ENCODE data around the gene PRKN. TPM values are rescaled to one million over a fixed set of nuclear protein-coding genes. Genes with fewer than 3 reads are reported as not detected.

Gene PRKN
- polyA plus RNA-seq, 1 donor from 2014 or later = 1.2 TPM

DNA sequence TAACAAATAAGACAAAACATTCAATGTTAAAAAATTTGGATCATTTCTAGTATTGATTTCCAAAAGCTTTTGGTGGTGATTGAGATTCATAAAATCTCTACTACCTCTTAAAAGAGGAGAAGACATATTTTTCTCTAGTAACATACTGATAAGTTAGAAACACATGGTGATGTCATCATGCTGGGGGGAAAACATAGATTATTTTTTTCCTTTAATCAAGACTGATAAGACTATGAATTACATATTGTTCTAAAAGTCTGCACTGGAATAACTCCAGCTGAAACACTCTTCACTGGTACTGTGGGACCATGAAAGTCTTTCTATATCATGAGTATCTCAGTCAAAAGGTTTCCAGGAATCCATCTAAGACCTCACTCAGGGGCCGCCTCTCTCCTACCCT, 515.8 kb downstream of the PRKN start:
- Histone ChIP-seq H3K36me3 (ENCODE audit: insufficient read depth, low read length) (no peaks in the 10 kb centered on the region), H3K9ac (ENCODE audit: low read length) (no peak overlapping the region), H3K9me2 (ENCODE audit: insufficient read depth, low read length) (no peaks in the 10 kb centered on the region), H3K27ac (ENCODE audit: low read length) (no peak overlapping the region), H2AFZ (ENCODE audit: low read depth, low read length) (no peak overlapping the region), H3K79me2 (replicated peaks; ENCODE audit: insufficient read depth, low read length) (no peaks in the 10 kb centered on the region), H3K4me2 (ENCODE audit: low read length) (no peak overlapping the region), H3K4me3 (ENCODE audit: low read length) (no peak overlapping the region), H4K20me1 (ENCODE audit: insufficient read depth) (no peaks in the 10 kb centered on the region), H3K9me3 (ENCODE audit: low read length) (no peaks in the 10 kb centered on the region), H3K27me3 (ENCODE audit: insufficient read depth, low read depth, low read length) (no peaks in the 10 kb centered on the region), H3F3A (ENCODE audit: insufficient read depth, low read length, poor library complexity, severe bottlenecking) (no peaks in the 10 kb centered on the region)
- TF ChIP-seq EP300 (conservative IDR thresholded peaks at IDR 0.05; ENCODE audit: poor library complexity, severe bottlenecking) (no peak), SMC3 (conservative IDR thresholded peaks at IDR 0.05; ENCODE audit: poor library complexity) (no peak), RAD21 (conservative IDR thresholded peaks at IDR 0.05) (no peak), MXI1 (conservative IDR thresholded peaks at IDR 0.05; ENCODE audit: poor library complexity, severe bottlenecking) (no peak), TAF1 (IDR thresholded peaks at IDR 0.05; ENCODE audit: low read depth) (no peak), POLR2AphosphoS5 (IDR thresholded peaks at IDR 0.05) (no peak), EZH2 (IDR thresholded peaks at IDR 0.05; ENCODE audit: borderline replicate concordance, insufficient read depth, low read length, poor library complexity, severe bottlenecking) (no peak)
- TF ChIP-seq, protein P1, sequence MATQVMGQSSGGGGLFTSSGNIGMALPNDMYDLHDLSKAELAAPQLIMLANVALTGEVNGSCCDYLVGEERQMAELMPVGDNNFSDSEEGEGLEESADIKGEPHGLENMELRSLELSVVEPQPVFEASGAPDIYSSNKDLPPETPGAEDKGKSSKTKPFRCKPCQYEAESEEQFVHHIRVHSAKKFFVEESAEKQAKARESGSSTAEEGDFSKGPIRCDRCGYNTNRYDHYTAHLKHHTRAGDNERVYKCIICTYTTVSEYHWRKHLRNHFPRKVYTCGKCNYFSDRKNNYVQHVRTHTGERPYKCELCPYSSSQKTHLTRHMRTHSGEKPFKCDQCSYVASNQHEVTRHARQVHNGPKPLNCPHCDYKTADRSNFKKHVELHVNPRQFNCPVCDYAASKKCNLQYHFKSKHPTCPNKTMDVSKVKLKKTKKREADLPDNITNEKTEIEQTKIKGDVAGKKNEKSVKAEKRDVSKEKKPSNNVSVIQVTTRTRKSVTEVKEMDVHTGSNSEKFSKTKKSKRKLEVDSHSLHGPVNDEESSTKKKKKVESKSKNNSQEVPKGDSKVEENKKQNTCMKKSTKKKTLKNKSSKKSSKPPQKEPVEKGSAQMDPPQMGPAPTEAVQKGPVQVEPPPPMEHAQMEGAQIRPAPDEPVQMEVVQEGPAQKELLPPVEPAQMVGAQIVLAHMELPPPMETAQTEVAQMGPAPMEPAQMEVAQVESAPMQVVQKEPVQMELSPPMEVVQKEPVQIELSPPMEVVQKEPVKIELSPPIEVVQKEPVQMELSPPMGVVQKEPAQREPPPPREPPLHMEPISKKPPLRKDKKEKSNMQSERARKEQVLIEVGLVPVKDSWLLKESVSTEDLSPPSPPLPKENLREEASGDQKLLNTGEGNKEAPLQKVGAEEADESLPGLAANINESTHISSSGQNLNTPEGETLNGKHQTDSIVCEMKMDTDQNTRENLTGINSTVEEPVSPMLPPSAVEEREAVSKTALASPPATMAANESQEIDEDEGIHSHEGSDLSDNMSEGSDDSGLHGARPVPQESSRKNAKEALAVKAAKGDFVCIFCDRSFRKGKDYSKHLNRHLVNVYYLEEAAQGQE (IDR thresholded peaks at IDR 0.05; ENCODE audit: borderline replicate concordance) = no peak
- TF ChIP-seq, protein P2, sequence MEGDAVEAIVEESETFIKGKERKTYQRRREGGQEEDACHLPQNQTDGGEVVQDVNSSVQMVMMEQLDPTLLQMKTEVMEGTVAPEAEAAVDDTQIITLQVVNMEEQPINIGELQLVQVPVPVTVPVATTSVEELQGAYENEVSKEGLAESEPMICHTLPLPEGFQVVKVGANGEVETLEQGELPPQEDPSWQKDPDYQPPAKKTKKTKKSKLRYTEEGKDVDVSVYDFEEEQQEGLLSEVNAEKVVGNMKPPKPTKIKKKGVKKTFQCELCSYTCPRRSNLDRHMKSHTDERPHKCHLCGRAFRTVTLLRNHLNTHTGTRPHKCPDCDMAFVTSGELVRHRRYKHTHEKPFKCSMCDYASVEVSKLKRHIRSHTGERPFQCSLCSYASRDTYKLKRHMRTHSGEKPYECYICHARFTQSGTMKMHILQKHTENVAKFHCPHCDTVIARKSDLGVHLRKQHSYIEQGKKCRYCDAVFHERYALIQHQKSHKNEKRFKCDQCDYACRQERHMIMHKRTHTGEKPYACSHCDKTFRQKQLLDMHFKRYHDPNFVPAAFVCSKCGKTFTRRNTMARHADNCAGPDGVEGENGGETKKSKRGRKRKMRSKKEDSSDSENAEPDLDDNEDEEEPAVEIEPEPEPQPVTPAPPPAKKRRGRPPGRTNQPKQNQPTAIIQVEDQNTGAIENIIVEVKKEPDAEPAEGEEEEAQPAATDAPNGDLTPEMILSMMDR (IDR thresholded peaks at IDR 0.05; ENCODE audit: poor library complexity, severe bottlenecking) = no peak

DNA sequence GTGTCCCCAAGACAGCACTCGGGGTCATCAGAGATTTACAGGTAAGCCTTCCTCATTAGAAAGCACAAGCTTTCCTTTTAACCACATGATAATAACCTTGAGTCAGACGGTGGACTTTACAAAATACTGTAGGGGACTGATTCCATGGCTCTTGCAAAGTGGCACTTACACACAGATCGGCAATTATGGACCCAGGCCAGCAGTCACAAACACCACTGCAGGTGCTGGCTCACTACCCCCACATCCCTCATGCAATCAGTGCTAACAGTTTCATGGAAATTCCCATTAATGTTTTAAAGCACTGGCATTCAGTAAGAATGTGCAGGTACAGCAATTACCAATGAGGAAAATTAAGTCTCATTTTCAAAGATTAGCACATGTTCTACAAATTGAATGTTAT, 516.5 kb downstream of the PRKN start:
- Histone ChIP-seq H3F3A (ENCODE audit: insufficient read depth, low read length, poor library complexity, severe bottlenecking) (no peaks in the 10 kb centered on the region), H3K36me3 (ENCODE audit: insufficient read depth, low read length) (no peaks in the 10 kb centered on the region), H3K4me3 (ENCODE audit: low read length) (no peak overlapping the region), H4K20me1 (ENCODE audit: insufficient read depth) (no peaks in the 10 kb centered on the region), H2AFZ (ENCODE audit: low read depth, low read length) (no peak overlapping the region), H3K27me3 (ENCODE audit: insufficient read depth, low read depth, low read length) (no peaks in the 10 kb centered on the region), H3K27ac (ENCODE audit: low read length) (no peak overlapping the region), H3K4me2 (ENCODE audit: low read length) (no peak overlapping the region), H3K9me2 (ENCODE audit: insufficient read depth, low read length) (no peaks in the 10 kb centered on the region), H3K9ac (ENCODE audit: low read length) (no peak overlapping the region), H3K79me2 (replicated peaks; ENCODE audit: insufficient read depth, low read length) (no peaks in the 10 kb centered on the region), H3K9me3 (ENCODE audit: low read length) (no peaks in the 10 kb centered on the region)
- no peak for TF ChIP-seq RAD21 (conservative IDR thresholded peaks at IDR 0.05)
- no peak for TF ChIP-seq EP300 (conservative IDR thresholded peaks at IDR 0.05; ENCODE audit: poor library complexity, severe bottlenecking)

DNA sequence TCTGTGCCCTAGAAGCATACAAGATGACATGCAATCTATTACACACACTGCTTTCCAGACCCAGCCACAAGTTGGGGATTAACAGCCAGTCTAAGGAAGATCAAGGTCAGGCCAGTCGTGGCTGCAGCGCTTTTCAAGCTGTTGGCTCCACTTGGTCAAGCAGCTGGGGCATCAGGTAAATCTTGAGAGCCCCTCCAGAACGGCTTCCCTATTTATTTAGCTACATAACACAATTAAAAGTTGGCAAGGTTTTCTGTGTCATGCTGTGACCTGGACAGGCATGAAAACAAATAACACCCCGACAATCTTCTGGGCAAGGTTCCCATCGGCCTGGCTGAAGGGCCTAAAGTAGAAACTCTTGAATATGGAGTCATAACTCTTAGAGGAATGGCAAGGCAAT, 524.3 kb downstream of the PRKN start:
- Histone ChIP-seq H3K4me3 (ENCODE audit: low read length) (no peak overlapping the region), H2AFZ (ENCODE audit: low read depth, low read length) (no peak overlapping the region), H3K9me2 (ENCODE audit: insufficient read depth, low read length) (no peaks in the 10 kb centered on the region), H3K27ac (ENCODE audit: low read length) (no peak overlapping the region), H3K27me3 (ENCODE audit: insufficient read depth, low read depth, low read length) (no peaks in the 10 kb centered on the region), H3K79me2 (replicated peaks; ENCODE audit: insufficient read depth, low read length) (no peaks in the 10 kb centered on the region), H4K20me1 (ENCODE audit: insufficient read depth) (no peaks in the 10 kb centered on the region), H3K9me3 (ENCODE audit: low read length) (no peaks in the 10 kb centered on the region), H3F3A (ENCODE audit: insufficient read depth, low read length, poor library complexity, severe bottlenecking) (no peaks in the 10 kb centered on the region), H3K36me3 (ENCODE audit: insufficient read depth, low read length) (no peaks in the 10 kb centered on the region), H3K4me2 (ENCODE audit: low read length) (no peak overlapping the region), H3K9ac (ENCODE audit: low read length) (no peak overlapping the region)
- TF ChIP-seq RAD21 (conservative IDR thresholded peaks at IDR 0.05) (no peak), POLR2AphosphoS5 (IDR thresholded peaks at IDR 0.05) (no peak), TAF1 (IDR thresholded peaks at IDR 0.05; ENCODE audit: low read depth) (no peak), MXI1 (conservative IDR thresholded peaks at IDR 0.05; ENCODE audit: poor library complexity, severe bottlenecking) (no peak), SMC3 (conservative IDR thresholded peaks at IDR 0.05; ENCODE audit: poor library complexity) (no peak), EP300 (conservative IDR thresholded peaks at IDR 0.05; ENCODE audit: poor library complexity, severe bottlenecking) (no peak), EZH2 (IDR thresholded peaks at IDR 0.05; ENCODE audit: borderline replicate concordance, insufficient read depth, low read length, poor library complexity, severe bottlenecking) (no peak)
- TF ChIP-seq, protein P1 (IDR thresholded peaks at IDR 0.05; ENCODE audit: borderline replicate concordance) = no peak
- TF ChIP-seq, protein P2 (IDR thresholded peaks at IDR 0.05; ENCODE audit: poor library complexity, severe bottlenecking) = no peak

All from neural cell (in vitro differentiated cells).